H9 (cell line): ENCODE data around the gene CEP250. TPM values are rescaled to one million over a fixed set of nuclear protein-coding genes. Genes with fewer than 3 reads are reported as not detected.

ENCODE experiments used
- DNase-seq: peaks from one replicate; pipeline ENCODE4 v3.0.0-alpha.2; 2017
- H2AFZ ChIP-seq: one replicate; pipeline ENCODE4 v1.6.1; 2013; ENCODE audit warnings: mild to moderate bottlenecking, low read length, control low read depth, moderate library complexity
- H2AK5ac ChIP-seq: 2 replicates; pipeline ENCODE4 v1.6.1; 2013; ENCODE audit warnings: low read length, control low read depth, mixed read lengths; ENCODE audit not compliant: insufficient read length
- H2BK120ac ChIP-seq: one replicate; pipeline ENCODE4 v1.6.1; 2013; ENCODE audit warnings: low read depth, mild to moderate bottlenecking, low read length, control low read depth, inconsistent platforms; ENCODE audit not compliant: poor library complexity, severe bottlenecking
- H2BK12ac ChIP-seq: 2 replicates; pipeline ENCODE4 v1.6.1; 2013; ENCODE audit warnings: low read length, control low read depth, mixed read lengths, low read depth; ENCODE audit not compliant: insufficient read length
- H2BK15ac ChIP-seq: 2 replicates; pipeline ENCODE4 v1.6.1; 2013; ENCODE audit warnings: low read depth, low read length, control low read depth
- H2BK20ac ChIP-seq: one replicate; pipeline ENCODE4 v1.6.1; 2013; ENCODE audit warnings: low read depth, mild to moderate bottlenecking, low read length, control low read depth, inconsistent platforms; ENCODE audit not compliant: poor library complexity, severe bottlenecking
- H2BK5ac ChIP-seq: 2 replicates; pipeline ENCODE4 v1.6.1; 2013; ENCODE audit warnings: low read length, control low read depth, mixed read lengths; ENCODE audit not compliant: insufficient read length
- H3K14ac ChIP-seq: 2 replicates; pipeline ENCODE4 v1.6.1; 2013; ENCODE audit warnings: low read length, control low read depth; ENCODE audit not compliant: insufficient read depth
- H3K18ac ChIP-seq: 2 replicates; pipeline ENCODE4 v1.6.1; 2013; ENCODE audit warnings: low read depth, mild to moderate bottlenecking, mixed read lengths, low read length, control low read depth; ENCODE audit not compliant: insufficient read length
- H3K23ac ChIP-seq: 2 replicates; pipeline ENCODE4 v1.6.1; 2013; ENCODE audit warnings: low read length, control low read depth, mixed read lengths, low read depth; ENCODE audit not compliant: insufficient read length
- H3K23me2 ChIP-seq: 2 replicates; pipeline ENCODE4 v1.6.1; 2013; ENCODE audit warnings: low read depth, mild to moderate bottlenecking, mixed read lengths, low read length, control low read depth; ENCODE audit not compliant: insufficient read length, poor library complexity, severe bottlenecking
- H3K27ac ChIP-seq: 2 replicates; pipeline ENCODE4 v1.5.1; 2013; ENCODE audit warnings: low read length, control low read depth, mixed read lengths, low read depth; ENCODE audit not compliant: insufficient read length
- H3K27me3 ChIP-seq: 2 replicates; pipeline ENCODE4 v1.6.1; 2013; ENCODE audit warnings: low read length, control low read depth, inconsistent platforms; ENCODE audit not compliant: insufficient read depth
- H3K4ac ChIP-seq: 2 replicates; pipeline ENCODE4 v1.6.1; 2013; ENCODE audit warnings: low read depth, mild to moderate bottlenecking, control low read depth, inconsistent platforms, low read length, moderate library complexity
- H3K4me1 ChIP-seq: 2 replicates; pipeline ENCODE4 v1.6.1; 2013; ENCODE audit warnings: low read length, control low read depth, inconsistent platforms; ENCODE audit not compliant: insufficient read depth
- H3K4me2 ChIP-seq: 2 replicates; pipeline ENCODE4 v1.6.1; 2013; ENCODE audit warnings: low read length, control low read depth, mixed read lengths; ENCODE audit not compliant: insufficient read length, insufficient read depth
- H3K56ac ChIP-seq: 2 replicates; pipeline ENCODE4 v1.6.1; 2013; ENCODE audit warnings: low read depth, mild to moderate bottlenecking, mixed read lengths, low read length, control low read depth; ENCODE audit not compliant: insufficient read length
- H3K79me1 ChIP-seq: 2 replicates; pipeline ENCODE4 v1.6.1; 2013; ENCODE audit warnings: low read depth, mild to moderate bottlenecking, moderate library complexity, low read length, control low read depth, inconsistent platforms; ENCODE audit not compliant: insufficient read depth, poor library complexity, severe bottlenecking
- H3K79me2 ChIP-seq: 2 replicates; pipeline ENCODE4 v1.6.1; 2013; ENCODE audit warnings: low read length, control low read depth, inconsistent platforms; ENCODE audit not compliant: insufficient read depth
- H3K9ac ChIP-seq: 2 replicates; pipeline ENCODE4 v1.6.1; 2013; ENCODE audit warnings: low read length, control low read depth, mixed read lengths; ENCODE audit not compliant: insufficient read length; ENCODE audit errors: extremely low read depth
- H3K9me3 ChIP-seq: one replicate; pipeline ENCODE4 v1.6.1; 2013; ENCODE audit warnings: low read depth, low read length, inconsistent platforms; ENCODE audit not compliant: control insufficient read depth
- H3T11ph ChIP-seq: one replicate; pipeline ENCODE4 v1.6.1; 2013; ENCODE audit warnings: mild to moderate bottlenecking, low read length, control low read depth, inconsistent platforms
- H4K20me1 ChIP-seq: one replicate; pipeline ENCODE4 v1.6.1; 2013; ENCODE audit not compliant: control insufficient read depth, insufficient read length, insufficient read depth
- H4K5ac ChIP-seq: 2 replicates; pipeline ENCODE4 v1.6.1; 2013; ENCODE audit warnings: low read depth, mild to moderate bottlenecking, mixed read lengths, low read length, control low read depth; ENCODE audit not compliant: insufficient read length
- H4K8ac ChIP-seq: replicated peaks from 2 replicates; pipeline ENCODE4 v1.6.1; 2013; ENCODE audit warnings: low read length, control low read depth, mixed read lengths, low read depth; ENCODE audit not compliant: insufficient read length
- H4K91ac ChIP-seq: 2 replicates; pipeline ENCODE4 v1.6.1; 2013; ENCODE audit warnings: low read depth, mild to moderate bottlenecking, moderate library complexity, mixed read lengths, low read length, control low read depth; ENCODE audit not compliant: insufficient read length
- H3K27ac Mint-ChIP-seq, 3 experiments: 2 replicates in 2 of 3; 3 replicates in 1 of 3; pipeline ENCODE4 v1.8.0; 2020 to 2021; ENCODE audit warnings: mixed read lengths in 3 of 3, mild to moderate bottlenecking in 1 of 3, moderate library complexity in 1 of 3
- H3K27me3 Mint-ChIP-seq: 2 replicates; pipeline ENCODE4 v1.8.0; 2021; ENCODE audit warnings: low read depth, mild to moderate bottlenecking, moderate library complexity, mixed read lengths
- H3K36me3 Mint-ChIP-seq, 3 experiments: 2 replicates in 2 of 3; 3 replicates in 1 of 3; pipeline ENCODE4 v1.8.0; 2020 to 2021; ENCODE audit warnings: low read depth in 3 of 3, mixed read lengths in 3 of 3; ENCODE audit not compliant: insufficient read depth in 1 of 3
- H3K4me1 Mint-ChIP-seq, 2 experiments: 2 replicates each; pipeline ENCODE4 v1.8.0; 2020; ENCODE audit warnings: mixed read lengths in 2 of 2
- H3K4me3 Mint-ChIP-seq, 2 experiments: 2 replicates in 1 of 2; 3 replicates in 1 of 2; pipeline ENCODE4 v1.8.0; 2020 to 2021; ENCODE audit warnings: mild to moderate bottlenecking in 2 of 2, mixed read lengths in 2 of 2, moderate library complexity in 1 of 2
- H3K9me3 Mint-ChIP-seq, 2 experiments: 2 replicates in 1 of 2; 3 replicates in 1 of 2; pipeline ENCODE4 v1.8.0; 2020; ENCODE audit warnings: mild to moderate bottlenecking in 2 of 2, mixed read lengths in 2 of 2, moderate library complexity in 1 of 2
- WGBS: extraction: QIAGEN DNeasy Blood & Tissue Kit; methylation state at CpG from one replicate; pipeline ENCODE4 v1.1.7; 2013; ENCODE audit warnings: missing lambda C conversion rate, low lambda C conversion rate, mixed read lengths; ENCODE audit not compliant: insufficient read length; ENCODE audit errors: extremely low coverage; 5-methylcytosine and 5-hydroxymethylcytosine counted together
- total RNA-seq: library from RNA; stranded (reverse); gene quantifications from 2 replicates; pipeline ENCODE4 v1.2.1, GENCODE V29; 2021
- TF ChIP-seq, protein P1 (sequence below): fragments of 200-600 bp; sonication (generic); conservative IDR thresholded peaks from 3 replicates; pipeline ENCODE4 v1.8.0; 2021; ENCODE audit warnings: antibody characterized with exemption, mild to moderate bottlenecking

The CEP250 gene
- total RNA-seq, 1 experiment from 2014 or later: 29.8 TPM

DNA sequence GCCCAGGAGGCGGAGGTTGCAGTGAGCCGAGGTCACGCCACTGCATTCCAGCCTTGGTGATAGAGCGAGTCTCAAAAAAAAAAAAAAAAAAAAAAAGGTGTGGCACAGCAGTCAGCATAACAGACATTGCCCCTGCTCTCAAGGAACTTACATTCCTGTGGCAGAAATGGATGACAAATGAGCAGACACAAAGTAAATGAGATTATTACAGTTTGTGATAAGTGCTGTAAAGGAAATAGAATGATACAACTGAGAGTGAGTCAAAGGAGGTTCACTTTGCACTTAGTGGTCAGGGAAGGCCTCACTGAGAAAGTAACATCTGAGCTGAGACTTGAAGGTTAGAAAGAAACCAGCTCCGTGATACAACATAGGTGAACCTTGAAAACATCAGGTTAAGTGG is 36.4 kb downstream of the CEP250 start:
- no peak overlapping the region for H3K4me2 ChIP-seq
- Mint-ChIP-seq H3K27ac (no peak overlapping the region), H3K36me3 (peaks cover 33 to 78% (median 77%) of the 10 kb centered on the region in 3 experiments; a peak in 6 of 7 replicates), H3K9me3 (no peaks in the 10 kb centered on the region), H3K4me1 (no peaks in the 10 kb centered on the region), H3K27me3 (no peaks in the 10 kb centered on the region), H3K4me3 (no peak overlapping the region)
- no peaks in the 10 kb centered on the region for H3K23me2 ChIP-seq
- H2BK120ac ChIP-seq: no peak overlapping the region
- no CpG with 5 or more reads among the region's 5 CpGs for WGBS
- no peak overlapping the region for H4K8ac ChIP-seq
- no peaks in the 10 kb centered on the region for H3K27me3 ChIP-seq
- H4K5ac ChIP-seq: no peak overlapping the region
- no peak overlapping the region for H3K9ac ChIP-seq
- no peaks in the 10 kb centered on the region for H3K4me1 ChIP-seq
- no peak overlapping the region for H3K23ac ChIP-seq
- H3K9me3 ChIP-seq: no peaks in the 10 kb centered on the region
- TF ChIP-seq, protein P1, sequence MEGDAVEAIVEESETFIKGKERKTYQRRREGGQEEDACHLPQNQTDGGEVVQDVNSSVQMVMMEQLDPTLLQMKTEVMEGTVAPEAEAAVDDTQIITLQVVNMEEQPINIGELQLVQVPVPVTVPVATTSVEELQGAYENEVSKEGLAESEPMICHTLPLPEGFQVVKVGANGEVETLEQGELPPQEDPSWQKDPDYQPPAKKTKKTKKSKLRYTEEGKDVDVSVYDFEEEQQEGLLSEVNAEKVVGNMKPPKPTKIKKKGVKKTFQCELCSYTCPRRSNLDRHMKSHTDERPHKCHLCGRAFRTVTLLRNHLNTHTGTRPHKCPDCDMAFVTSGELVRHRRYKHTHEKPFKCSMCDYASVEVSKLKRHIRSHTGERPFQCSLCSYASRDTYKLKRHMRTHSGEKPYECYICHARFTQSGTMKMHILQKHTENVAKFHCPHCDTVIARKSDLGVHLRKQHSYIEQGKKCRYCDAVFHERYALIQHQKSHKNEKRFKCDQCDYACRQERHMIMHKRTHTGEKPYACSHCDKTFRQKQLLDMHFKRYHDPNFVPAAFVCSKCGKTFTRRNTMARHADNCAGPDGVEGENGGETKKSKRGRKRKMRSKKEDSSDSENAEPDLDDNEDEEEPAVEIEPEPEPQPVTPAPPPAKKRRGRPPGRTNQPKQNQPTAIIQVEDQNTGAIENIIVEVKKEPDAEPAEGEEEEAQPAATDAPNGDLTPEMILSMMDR: no peak
- H3K56ac ChIP-seq: no peak overlapping the region
- H2BK20ac ChIP-seq: no peak overlapping the region
- no peak overlapping the region for H3T11ph ChIP-seq
- H3K79me1 ChIP-seq: no peaks in the 10 kb centered on the region
- no peak overlapping the region for H2BK5ac ChIP-seq
- no peak overlapping the region for H2AK5ac ChIP-seq
- H3K79me2 ChIP-seq: no peaks in the 10 kb centered on the region
- H4K91ac ChIP-seq: no peak overlapping the region
- no peak overlapping the region for H3K4ac ChIP-seq
- no peak overlapping the region for H3K18ac ChIP-seq
- no peak overlapping the region for H2BK15ac ChIP-seq
- H4K20me1 ChIP-seq: no peaks in the 10 kb centered on the region
- no peak for DNase-seq
- H2AFZ ChIP-seq: no peak overlapping the region
- H3K14ac ChIP-seq: no peak overlapping the region
- H2BK12ac ChIP-seq: no peak overlapping the region
- H3K27ac ChIP-seq: no peak overlapping the region
